Amniotic epithelial cell (primary cell): Measurements from ENCODE around the gene ZNF506.
"Not testable (repeated sequence)": the region's sequence is repeated elsewhere in the genome, so short reads cannot be mapped to it uniquely, and the experiment has no call there.

ENCODE experiments used
- DNase-seq: peaks from one replicate; pipeline ENCODE4 v3.0.0-alpha.2; 2010; ENCODE audit warnings: low read depth

ZNF506 gene

DNA sequence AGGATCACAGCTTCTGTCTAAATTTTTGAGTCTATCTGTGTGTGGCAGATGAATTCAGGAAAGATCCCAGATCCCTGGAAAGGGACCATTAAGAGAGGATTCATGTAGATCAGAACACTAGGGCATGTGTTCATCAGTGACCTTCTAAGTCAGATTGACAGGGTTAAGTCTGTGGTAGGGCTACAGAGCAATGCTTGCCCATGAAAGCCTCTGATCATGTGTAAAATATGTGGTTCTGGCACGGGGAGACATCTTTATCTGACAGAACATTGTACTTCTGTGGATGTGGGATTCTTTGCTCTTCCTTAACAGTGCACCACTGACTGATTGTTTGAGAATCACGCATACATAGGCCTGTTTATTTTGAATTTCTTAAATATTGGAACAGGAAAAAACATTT, 42.9 kb downstream of the ZNF506 start:
- DNase-seq, result peak; percentile 66

DNA sequence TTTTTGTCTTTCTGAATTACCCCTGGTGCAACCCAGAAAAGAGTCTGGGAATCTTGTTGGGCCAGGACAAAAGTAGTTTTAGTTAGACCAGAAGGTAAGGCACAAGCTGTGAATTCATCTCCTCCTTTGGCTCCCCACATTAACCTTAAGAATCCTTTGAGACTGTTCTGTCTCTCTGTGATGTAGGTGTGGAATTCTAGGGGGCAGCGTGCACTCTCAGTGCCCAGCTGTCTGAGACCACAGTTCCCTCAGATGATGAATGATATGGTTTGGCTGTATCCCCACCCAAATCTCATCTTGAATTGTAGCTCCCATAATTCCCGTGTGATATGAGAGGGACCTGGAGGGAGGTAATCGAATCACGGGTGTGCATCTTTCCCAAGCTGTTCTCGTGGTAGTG, 43.9 kb downstream of the ZNF506 start:
- no peak for DNase-seq

GRCh38 chr19:19776206-19777008, 45.1 kb downstream of the ZNF506 start:
- peak; percentile 100 for DNase-seq

GRCh38 chr19:19775891-19776205, 45.7 kb downstream of the ZNF506 start:
- DNase-seq, result no peak

DNA sequence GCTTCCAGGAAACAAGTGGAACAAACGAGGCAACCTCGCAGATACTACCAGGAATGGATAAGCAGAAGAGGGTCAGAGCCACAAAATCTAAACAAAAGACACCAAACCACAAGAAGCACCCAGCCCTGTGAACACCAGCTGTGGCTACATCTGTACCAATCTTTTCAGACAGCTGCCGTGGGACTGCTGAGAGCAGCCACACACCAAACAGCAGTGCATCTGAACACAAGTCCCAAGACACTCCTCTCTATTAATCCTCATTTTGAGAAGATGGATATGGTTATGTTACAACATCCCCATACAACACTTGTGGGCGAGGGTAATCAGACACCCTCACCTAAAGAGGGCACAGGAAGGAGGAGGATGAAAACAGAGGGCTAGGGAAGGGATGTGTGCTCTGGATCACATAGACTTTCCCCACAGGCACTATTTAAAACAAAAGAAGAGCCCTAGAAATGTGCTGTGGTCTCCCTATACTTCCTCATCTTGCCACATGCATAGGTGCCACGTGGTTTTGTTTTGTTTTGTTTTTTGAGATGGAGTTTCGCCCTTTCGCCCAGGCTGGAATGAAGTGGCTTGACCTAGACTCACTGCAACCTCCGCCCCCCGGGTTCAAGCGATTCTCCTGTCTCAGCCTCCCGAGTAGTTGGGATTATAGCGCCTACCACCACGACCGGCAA, 47.1 kb downstream of the ZNF506 start:
- DNase-seq, result no peak

DNA sequence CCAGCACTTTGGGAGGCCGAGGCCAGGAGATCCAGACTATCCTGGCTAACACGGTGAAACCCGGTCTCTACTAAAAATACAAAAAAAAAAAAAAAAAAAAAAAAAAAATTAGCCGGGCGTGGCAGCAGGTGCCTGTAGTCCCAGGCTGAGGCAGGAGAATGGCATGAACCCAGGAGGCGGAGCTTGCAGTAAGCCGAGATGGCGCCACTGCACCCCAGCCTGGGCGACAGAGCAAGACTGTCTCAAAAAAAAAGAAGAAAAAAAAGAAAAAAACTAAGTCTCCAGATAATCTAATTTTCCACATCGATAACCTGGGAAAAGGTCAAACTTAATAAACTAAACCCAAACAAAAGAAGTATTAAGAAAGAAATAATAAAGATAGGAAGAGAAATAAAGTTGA, 49.6 kb downstream of the ZNF506 start:
- DNase-seq, result not testable (repeated sequence)

GRCh38 chr19:19769971-19770370, 51.6 kb downstream of the ZNF506 start:
- DNase-seq, result not testable (repeated sequence)

DNA sequence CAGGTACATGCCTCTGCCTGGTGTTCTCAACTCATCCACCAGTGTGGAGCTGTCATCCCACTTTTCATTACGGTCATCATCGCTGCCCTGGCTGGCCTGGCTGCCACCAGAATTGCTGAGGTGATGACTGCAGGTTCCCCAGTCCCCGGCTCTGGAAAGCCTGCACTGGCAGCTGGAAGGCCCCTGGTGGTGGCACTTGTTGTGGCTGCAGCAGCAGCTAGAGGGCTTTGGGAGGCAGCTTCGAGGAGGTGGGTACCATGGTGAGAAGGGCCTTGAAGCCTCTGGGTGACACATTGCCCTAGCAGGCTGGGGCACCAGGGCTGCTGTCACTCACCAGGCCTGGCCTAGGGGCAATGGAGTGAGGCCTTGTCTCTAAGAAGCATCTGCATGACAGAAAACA, 63.4 kb downstream of the ZNF506 start:
- DNase-seq, result no peak

DNA sequence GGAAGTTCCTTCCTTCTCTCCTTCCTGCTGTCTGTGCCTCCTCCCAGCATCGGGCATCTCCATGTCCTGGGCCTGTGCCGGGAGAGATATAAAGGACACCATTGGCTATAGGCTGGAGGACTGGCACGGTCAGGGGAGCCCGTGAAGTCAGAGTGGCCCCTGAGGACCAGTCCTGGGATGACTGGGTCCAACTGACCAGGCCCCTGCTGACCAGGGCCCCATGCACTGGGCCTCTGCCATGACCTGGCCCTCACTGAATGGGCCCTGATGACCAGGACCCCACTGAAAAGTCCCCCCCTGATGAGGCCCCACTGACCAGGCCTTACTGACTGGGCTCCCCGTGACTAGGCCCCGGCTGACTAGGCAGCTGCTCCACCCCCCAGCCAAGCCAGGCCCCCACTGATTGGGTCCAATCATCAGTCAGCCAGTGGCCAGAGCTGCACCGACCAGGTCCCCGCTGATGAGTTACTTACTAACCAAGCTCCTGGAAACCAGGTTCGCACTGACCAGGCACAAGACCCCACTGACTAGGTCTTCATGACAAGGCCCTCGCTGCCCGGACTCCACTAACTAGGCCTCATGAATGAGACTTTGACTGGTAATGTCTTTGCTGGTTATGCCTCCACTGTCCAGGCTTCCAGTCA, 68.7 kb downstream of the ZNF506 start:
- no peak for DNase-seq

- no peak for DNase-seq
Observed at GRCh38 chr19:19751846-19752245, 69.7 kb downstream of the ZNF506 start.

- no peak for DNase-seq
Observed at GRCh38 chr19:19750842-19751790, 70.4 kb downstream of the ZNF506 start.

DNA sequence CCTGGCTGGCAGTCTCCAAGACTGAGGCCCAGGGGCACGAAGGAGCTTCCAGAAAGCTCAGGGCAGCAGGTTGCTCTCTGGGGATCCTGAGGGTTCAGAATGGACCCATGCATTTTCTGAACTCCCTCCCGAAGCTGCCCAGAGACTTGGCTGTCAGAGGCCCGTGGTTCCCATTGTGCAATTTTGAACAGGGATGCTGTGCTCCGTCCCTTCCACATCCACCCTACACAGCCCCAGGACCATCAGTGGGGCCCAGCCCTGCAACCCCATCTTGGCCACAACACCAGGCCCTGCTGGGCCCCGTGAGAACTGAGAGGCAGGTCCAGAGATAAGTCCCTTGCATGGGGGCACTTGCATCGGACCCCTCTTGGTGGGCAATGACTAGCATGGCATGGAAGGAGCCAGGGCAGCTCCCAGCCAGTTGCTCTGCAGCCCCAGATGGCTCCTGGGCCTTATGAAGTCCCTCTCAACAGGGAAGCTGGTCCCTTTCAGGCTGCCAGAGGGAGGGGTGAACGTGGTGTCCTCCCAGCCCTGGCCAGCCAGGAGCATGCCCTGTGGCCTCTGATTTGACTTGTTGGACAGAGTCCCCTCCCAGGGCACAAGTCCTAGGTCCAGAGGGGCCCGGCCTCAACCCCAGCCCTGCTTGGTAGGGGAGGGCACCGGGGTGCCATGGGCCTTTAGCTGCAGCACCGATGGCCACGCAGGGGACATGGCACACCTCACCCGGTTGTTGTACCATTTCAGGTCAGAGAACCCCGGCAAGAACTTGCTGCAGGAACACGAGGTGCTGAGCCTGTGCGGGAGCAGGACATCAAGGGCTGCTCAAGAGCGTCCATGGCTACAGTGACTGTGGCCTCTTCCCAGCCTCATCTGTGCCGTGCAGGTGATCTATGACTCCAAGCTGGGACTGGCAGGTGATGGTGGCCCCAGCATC, 71.4 kb downstream of the ZNF506 start:
- DNase-seq, result no peak

- DNase-seq, result no peak
Observed at GRCh38 chr19:19749117-19749907, 72.2 kb downstream of the ZNF506 start.

GRCh38 chr19:19748249-19748938, 73.2 kb downstream of the ZNF506 start:
- no peak for DNase-seq

DNA sequence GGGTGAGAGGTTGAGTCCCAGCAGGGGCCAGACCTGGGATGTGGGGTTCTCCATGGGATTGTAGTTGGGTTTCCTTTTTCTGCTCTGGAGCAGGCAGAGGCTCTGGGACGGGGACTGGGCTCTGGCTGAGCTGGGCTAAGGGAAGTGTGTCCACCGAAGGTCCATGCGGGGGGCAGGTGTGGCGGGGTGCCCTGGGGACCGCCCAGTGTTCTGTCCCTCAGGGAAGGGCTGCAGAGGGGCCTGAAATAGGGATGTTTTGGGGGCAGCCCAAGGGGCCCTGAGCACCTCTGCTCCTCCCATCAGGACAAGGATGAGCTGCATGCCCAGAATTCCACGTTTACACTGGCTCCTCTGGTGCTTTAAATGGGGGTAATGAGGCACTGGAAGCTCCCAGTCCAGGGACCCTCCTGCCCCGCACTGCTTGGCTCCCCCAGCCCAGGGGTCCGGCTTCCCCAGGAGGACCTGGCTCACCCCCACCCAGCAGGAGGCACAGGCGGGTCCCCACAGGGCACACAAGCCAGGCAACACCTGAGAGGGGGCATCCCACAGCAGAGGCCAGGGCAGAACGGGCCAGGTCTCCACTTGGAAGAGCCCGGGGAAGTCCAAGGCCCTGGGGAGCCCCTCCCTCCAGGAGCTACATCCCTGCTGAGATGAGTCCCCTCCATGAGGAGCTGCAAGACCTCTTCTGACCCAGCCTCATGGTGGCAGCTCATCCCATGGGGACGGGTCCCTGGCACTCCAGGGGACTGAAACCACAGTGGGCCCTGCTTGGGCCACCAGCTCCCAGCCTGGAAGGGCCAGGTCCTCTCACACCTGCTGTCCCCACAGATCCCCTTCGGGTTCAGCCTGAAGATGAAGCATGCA, 74.0 kb downstream of the ZNF506 start:
- DNase-seq, result no peak

DNA sequence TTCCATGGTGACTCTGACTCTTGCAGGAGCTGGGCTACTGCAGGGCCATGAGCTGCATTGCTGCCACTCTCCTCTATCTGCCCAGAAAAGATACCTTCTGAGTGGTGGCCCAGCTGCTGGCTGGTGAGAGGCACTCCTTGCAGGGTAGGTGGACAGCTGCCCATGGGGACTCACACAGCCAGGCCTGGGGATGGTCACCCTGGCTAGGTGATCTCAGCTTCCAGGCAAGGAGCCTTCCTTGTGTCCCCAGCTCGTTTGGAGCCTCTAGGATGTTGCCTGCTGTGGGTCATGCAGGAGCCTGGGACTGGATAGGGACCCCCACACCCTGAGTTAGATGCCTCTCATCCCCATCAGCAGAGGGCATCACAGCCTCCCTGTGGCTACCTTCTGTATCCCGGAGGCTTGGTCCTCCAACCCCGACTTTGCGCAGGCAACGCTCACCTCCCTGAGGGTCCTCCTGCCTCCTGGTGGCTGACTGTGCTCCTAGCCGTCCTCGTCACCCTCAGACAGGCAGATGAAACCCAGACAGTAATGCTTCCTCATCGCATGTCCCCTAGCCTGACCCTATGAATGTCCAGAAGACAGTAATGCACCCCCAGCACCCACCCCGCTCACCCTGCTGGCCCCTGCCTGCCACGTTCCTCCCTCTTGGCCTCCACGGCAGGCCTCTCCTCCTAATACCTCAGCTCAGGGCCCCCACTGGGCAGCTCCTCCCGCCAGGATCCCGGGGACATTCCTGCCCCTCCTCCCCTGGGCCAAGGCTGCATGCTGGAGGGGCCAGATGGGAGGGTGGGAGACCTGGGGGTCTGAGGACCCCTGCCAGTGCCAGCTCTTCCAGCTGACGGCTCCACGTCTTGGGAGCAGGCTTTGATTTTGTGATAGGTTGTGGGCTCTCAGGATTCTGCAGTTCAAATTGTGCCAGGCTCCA, 75.0 kb downstream of the ZNF506 start:
- no peak for DNase-seq

GRCh38 chr19:19745496-19746285, 75.9 kb downstream of the ZNF506 start:
- DNase-seq, result no peak
